ENCODE data around the gene PARK7.

The PARK7 gene

GRCh38 chr1:8024329-8024728 lies 62.8 kb downstream of the PARK7 start:
- DNase-seq (ENCODE audit: low spot score), result no peak

- no peak for DNase-seq (ENCODE audit: low spot score)
Observed at GRCh38 chr1:8025061-8025670, 63.7 kb downstream of the PARK7 start.

GRCh38 chr1:8025671-8026144 lies 64.2 kb downstream of the PARK7 start:
- no peak for DNase-seq (ENCODE audit: low spot score)

- DNase-seq (ENCODE audit: low spot score), result peak; percentile 96
Observed at GRCh38 chr1:8026153-8026975, 64.9 kb downstream of the PARK7 start, which contains the start of gene ERRFI1. Gene ERRFI1, minus strand, starts transcription at chr1:8026309. Its CDS starts 10,690 bp downstream, at chr1:8015619.

GRCh38 chr1:8026976-8027747 lies 65.7 kb downstream of the PARK7 start:
- no peak for DNase-seq (ENCODE audit: low spot score)

- DNase-seq (ENCODE audit: low spot score), result no peak
Observed at GRCh38 chr1:8027748-8028570, 66.4 kb downstream of the PARK7 start.

- DNase-seq (ENCODE audit: low spot score), result no peak
Observed at GRCh38 chr1:8028571-8028910, 67.0 kb downstream of the PARK7 start.

GRCh38 chr1:8031176-8031785 lies 69.8 kb downstream of the PARK7 start:
- no peak for DNase-seq (ENCODE audit: low spot score)

- DNase-seq (ENCODE audit: low spot score), result no peak
Observed at GRCh38 chr1:8032366-8032910, 70.9 kb downstream of the PARK7 start.

GRCh38 chr1:8033322-8033721 lies 71.8 kb downstream of the PARK7 start:
- no peak for DNase-seq (ENCODE audit: low spot score)

All from iPS-NIHi11 (cell line).